HG03196 (cell line): ENCODE results near the gene SRGAP2C.
"Not testable (repeated sequence)": the region's sequence is repeated elsewhere in the genome, so short reads cannot be mapped to it uniquely, and the experiment has no call there.

Experiments
- ATAC-seq: cut with Tn5 transposase; IDR thresholded peaks from one replicate; pipeline ENCODE4 v1.9.1; 2021; ENCODE audit not compliant: unreplicated experiment

The SRGAP2C gene

DNA sequence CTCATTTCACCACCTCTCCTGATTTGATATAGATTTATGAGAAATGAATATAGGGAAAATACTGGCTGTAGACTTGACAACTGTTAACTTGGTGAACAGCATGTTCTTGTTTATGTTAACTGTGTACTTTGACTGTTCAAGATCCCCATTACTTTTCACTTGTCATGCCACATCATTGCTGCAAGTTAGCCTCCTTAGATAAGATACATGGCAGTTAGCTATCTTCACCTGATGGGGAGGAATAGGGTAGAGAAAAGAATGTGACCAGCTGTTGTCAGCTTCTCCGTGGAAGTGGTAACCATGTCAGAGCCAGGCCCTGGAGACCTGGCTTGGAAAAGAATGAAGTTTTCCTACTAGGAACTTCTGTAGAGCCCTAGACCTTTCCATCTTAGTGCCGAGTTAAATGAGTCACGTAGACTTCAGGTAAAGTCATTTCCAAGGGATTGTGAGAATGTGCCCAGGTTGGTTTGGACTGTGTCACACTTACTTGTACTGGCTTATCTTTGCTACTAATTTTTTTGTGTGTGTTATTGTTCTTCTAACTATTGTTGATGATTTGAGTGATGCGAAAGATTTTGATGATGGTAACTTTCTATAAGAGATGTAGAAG, 41.6 kb downstream of the SRGAP2C start:
- ATAC-seq = not testable (repeated sequence)

DNA sequence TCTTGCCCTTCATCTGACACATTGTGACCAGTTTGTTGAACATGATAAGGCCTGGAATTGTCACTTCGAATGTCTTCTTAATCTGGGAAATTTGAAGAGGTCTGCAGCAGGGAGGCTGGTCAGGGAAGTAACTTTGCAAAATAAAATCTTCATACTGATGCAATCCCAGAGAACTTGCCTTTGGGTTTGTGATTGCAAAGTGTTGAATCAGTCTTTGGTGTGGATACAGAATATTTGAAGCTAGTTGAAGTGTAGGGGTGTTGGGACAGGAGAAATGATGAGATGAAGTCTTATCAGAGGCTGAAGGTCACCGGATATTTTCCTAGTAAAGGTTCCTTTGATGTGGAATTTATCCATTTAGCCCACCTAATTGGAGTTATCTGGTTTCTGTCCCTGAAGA, 42.1 kb downstream of the SRGAP2C start:
- ATAC-seq = not testable (repeated sequence)

DNA sequence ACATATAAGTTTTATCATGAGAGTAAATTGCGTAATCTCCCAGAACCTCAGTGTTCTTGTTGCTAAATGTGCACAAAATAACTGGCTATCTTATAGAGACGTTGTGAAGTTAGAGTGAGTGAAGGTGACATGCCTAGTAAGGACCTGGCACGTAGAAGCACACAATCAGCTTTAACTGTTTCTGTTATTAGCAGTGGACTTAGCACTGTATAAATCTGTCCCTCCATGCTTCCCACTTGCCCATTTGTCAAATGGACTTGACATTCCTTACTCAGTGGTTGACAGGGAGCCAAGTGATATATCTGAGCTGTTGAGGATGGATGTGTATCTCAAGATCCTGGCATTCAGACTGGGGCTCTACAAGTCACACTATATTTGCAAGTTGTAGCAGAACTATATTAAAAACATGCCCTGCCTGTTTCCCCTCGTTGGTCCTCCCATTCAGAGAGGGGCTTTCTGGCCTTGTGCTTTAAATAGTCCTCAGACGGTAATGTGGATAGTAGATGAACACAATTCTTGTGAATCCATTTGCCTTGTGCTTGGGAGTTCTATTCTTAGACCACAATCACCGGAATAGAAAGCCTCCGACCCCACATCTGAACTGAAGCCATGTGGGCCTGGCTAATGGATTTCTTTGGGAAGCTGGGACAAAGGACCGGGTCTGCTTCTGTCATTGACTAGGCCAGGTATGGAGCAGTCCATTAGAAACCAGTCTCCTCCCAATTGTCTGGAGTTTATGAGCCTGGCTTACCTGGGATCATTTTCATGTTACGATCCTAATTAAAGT, 43.0 kb downstream of the SRGAP2C start:
- ATAC-seq = not testable (repeated sequence)

DNA sequence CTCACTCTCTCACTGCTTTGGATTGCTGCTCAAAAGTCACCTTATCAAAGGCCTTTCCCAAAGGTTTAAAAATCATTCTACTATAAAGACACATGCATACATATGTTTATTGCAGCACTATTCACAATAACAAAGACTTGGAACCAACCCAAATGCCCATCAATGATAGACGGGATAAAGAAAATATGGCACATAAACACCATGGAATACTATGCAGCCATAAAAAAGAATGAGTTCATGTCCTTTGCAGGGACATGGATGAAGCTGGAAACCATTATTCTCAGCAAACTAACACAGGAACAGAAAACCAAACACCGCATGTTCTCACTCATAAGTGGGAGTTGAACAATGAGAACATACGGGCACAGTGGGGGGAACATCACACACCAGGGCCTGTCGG, 45.9 kb downstream of the SRGAP2C start:
- ATAC-seq = not testable (repeated sequence)

DNA sequence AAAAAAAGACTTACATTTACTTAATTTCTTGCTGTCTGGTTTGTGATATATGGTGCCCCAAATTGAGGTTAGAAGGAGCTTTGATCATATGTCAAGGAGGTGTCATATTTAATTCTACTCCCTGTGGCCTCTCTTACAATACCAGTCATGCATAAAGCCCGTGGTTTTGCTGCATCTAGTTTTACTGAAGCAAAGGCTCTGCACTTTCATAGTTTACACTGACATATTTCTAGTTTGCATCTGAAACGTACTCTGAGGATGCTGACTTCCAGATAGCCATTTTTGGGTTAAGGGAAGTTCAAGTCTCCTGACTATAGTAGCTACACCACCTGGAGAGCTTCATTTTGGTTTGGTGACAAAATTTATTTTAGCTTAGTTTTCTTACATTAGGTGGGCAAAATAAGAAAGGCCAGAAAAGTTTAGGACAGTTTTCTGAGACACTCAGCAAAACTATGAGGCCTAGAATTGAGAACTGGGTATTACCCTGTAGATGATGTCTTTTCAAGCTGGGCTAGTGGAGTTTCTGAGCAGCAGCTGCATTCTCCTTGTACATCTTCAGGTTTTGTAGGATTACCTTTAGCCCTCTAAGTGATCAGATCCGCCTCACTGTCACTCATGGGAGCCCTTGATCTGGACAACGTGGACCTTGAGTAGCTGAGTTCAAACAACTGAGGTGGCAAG, 47.8 kb downstream of the SRGAP2C start:
- ATAC-seq = peak; percentile 69

DNA sequence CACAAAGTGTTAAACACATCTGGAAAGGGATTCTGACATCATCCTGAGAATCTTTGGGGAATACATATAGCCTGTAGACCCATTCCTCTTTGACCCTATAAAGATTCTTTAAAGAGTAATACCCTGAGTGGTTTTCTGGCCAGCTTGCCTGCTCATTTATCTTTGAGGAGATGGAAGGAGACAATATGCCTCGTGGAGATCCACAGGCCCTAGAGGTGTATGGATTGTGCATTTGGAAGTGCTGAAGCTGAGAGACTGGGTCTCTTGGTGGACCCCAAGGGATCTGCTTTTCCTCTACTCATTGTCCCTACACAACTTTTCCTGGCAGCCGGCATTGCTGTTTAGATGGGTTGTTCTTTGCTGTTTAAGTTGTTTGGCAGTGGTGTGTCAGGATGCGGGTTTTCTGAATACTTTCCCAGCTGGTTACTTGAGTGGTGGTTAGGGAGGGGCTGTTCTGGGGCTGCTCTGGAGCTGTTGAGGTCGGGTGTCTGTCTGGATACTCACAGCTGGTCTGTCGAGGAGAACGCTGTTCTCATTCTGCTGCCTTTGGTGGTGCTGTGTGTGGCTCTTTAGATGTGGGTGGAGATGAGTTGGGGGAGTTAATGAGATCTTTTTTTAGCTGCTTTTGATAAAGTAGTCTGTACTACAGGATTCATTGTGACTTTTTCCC, 49.5 kb downstream of the SRGAP2C start:
- ATAC-seq = not testable (repeated sequence)

DNA sequence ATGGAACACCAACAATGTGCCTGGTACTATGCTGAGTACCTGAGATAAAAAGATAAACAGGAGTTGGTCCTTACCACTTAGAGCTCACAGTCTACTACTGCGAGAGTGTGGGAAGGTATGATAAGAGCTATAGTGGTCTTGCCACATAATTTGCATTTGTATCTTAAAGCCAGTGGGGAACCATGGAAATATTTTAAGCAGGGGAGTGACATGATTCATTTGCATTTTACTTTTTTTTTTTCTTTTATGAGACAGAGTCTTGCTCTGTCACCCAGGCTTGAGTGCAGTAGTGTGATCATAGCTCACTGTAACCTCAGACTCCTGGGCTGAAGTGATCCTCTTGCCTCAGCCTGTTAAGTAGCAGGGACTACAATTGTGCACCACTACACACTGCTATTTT, 53.6 kb downstream of the SRGAP2C start:
- peak; percentile 84 for ATAC-seq

DNA sequence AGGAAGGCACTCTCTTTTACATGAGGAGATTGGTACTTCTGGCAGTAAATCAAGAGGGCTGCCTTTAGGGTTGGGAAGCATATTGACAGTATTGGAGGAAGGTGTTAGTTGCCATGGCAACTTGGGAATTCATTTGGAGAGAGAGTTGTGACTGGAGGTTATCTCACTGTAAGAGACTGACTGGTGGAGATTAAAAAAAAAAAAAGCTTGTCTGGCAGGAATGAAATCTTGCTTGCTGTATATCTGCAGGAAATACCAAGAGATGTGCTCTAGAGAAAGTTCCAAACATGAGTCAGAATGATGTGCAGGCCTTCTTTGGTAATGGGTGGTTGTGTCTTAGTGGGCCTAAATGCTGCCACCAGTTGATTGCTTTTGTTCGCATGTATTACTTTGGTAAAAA, 59.1 kb downstream of the SRGAP2C start:
- not testable (repeated sequence) for ATAC-seq

DNA sequence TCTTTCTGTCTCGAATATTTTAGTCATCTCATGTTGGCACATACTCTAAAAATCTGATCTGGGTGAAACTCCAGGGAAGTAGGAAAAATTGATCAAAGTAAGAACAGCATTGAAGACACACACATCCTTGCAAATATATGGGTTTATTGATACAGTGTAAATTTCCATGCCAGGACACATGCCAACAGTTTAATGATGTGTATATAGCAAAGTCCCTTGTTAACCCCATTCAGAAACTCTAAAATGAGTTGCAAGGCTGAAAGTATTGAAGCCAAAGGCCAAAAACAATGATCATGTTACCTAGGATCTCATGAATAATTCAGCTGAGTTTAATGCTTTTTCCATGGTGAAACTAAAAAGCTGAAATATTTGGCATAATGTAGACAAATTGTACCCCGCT, 61.6 kb downstream of the SRGAP2C start:
- ATAC-seq = not testable (repeated sequence)

DNA sequence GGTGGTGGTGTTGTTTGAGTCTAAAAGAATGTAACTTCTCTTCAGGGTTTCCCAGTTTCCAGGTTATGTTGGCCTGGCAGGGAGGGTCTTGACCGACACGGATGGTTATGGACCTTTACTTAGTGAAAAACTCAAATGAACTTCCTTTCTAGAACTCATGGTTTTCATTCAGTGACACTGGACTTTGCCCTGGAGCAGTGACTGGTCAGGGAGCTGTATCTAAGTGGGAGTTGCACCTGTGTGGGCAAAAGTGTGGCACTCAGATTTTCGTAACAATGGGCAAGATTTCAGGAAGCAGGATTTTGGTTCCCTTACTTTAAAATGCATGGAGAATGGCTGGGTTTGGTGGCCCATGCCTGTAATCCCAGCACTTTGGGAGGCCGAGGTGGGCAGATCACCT, 67.9 kb downstream of the SRGAP2C start:
- ATAC-seq = not testable (repeated sequence)

DNA sequence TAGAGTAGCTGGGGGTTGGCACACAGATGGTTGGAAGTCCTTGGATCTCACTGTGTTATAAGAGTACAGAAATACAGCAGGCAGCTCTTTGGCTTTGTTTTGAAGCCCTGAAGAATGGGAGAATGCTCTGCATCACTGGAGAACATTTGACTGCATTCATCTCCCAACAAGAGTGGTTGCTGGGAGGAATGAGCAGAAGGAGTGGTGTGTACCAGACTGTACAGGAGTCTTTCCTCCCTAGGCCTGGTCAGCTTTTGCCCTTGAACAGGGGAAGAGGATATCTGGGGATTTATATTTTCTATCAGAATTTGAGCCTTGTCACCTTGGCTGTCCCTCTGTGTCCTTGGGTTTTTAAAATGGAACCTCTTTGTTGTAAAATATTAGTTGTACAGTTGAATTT, 69.8 kb downstream of the SRGAP2C start:
- ATAC-seq = not testable (repeated sequence)

DNA sequence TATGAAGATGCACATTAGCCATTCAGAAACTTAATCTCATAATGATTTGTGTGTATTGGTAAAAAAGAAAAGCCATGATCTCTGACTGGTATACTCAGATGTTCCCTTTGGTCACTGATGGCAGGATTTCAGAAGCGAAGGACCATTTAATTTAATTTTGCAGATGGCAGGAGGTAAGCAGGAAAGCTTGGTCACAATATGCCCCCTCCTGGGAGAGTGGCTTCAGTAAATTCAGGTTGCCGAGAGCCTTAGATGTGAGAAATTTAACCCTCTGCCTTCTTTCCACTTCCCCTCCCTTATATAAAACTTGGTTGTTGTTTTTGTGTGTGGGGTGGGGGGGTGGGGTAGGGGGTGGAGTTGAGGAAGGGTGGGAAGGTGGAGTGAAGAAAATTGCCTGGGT, 72.9 kb downstream of the SRGAP2C start:
- ATAC-seq = not testable (repeated sequence)

DNA sequence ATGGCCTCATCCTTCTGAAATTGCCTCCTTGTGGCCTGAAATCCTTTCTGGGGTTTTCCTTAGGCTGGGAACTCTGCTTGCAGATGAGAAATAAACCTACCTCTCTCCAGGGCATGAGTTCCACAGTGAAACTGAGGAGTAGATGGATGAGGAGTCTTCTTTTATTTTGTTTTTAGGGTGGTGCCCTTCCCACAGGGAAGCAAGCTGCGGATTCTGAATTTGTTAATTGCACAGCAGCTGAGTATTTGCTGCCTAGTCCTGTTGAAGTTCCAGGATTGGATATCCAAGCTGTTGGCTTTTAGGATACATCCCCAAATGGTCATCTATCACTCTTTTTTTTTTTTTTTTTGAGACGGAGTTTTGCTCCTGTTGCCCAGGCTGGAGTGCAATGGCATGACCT, 73.4 kb downstream of the SRGAP2C start:
- ATAC-seq = not testable (repeated sequence)

DNA sequence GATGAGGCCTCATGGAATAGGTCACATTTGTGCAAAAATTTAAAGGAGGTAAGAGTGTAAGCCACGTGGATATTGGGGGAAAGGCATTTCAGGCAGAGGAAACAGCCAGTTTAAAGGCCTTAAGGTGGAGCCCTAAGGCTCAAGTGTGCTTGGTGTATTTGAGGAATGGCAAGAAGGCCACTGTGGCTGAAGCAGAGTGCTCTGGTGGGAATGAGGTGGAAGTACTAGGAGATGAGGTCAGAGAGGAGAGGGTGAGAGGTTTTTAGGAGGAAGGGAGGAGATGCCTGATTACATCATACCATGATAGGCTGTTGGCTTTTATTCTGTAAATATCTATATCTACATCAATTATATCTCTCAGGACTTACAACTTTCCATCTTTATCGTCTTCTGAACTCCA, 75.4 kb downstream of the SRGAP2C start:
- ATAC-seq = not testable (repeated sequence)

DNA sequence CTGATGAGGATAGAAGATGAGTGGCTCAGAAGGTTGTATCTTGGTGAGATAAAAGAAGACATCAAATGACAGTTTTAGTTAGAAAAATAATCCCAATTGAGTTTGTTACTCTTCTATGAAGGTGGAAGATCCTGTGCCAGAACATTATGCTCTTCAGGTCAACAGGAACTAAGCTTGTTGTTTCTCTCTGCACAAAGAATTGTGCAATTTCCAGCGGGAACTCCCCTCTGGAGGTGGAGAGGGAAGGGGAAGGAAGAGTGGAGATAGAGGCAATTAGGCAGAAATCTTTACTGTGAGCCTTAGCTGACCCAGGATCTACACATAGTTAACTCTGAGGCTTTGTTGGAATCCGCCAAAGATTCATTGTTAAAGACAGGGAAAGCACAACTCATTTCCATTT, 77.4 kb downstream of the SRGAP2C start:
- ATAC-seq = not testable (repeated sequence)

DNA sequence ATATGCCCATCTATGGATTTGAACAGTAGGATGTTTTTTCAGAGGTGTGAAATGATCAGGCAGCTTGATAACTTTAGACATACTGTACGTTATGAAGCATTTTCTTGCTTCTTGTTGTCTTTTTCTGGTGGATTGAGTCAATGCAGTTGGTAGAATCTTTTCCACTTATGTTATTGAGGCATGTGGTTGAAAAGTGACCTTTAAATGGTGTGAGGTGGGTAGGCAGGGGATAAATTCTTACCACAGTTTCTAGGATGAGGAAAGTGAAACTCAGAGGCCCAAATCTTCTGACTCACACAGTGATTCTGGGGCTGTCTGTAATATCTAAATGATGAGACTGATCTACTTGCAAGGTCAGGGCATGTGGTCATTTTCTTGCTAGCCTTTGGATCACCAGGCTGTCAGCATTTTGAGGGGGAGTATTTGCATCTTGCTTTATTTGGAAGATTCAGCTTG, 79.0 kb downstream of the SRGAP2C start:
- peak; percentile 81 for ATAC-seq

DNA sequence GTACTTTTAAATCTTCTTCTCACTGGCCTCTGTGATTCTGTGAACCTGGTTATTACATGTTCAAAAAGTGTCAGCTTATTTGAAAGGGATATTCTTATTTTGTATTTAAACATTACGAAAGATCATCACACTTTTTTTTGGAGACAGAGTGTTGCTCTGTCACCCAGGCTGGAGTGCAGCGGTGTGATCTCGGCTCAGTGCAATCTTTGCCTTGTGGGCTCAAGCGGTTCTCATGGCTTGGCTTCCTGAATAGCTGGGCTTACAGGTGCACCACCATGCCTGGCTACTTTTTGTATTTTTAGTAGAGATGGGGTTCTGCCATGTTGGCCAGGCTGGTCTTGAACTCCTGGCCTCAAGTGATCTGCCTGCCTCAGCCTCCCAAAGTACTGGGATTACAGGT, 82.3 kb downstream of the SRGAP2C start:
- ATAC-seq = not testable (repeated sequence)

DNA sequence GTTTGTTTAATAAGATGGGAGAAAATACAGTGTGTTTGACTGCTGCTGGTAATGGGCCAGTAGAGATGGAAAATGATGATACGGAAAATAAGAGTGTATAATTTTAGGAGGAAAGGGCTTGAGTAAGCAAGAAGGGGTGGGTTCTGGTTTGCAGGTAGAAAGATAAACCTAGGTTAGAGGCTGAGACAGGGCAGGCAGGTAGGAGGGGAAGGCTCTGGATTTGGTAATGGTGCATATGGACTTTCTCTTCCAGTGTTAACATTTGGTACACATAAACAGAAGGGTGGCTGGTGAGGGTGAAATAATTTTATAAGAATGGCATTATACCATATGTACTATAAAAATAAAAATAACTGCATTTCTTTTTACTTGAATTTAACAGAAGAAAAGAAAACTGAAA, 84.5 kb downstream of the SRGAP2C start:
- not testable (repeated sequence) for ATAC-seq

DNA sequence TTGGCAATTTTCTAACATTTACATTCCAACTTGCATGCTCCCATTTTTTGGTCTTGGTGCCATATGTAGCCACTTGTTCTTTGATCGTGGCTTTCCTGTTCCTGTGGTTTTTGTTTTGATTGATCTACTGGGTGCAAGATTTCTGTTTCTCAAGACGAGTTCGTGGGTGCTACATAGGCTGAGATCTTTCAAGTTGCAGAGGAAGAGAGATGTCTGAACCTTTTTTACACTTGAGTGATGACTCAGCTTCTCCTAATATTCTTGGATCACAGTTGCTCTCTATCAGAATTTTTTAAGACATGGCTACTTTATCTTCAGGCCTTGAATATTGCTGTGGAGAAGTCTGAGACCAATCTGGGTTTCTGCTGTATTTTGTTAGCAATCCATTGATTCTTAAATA, 85.2 kb downstream of the SRGAP2C start:
- ATAC-seq = peak; percentile 43

DNA sequence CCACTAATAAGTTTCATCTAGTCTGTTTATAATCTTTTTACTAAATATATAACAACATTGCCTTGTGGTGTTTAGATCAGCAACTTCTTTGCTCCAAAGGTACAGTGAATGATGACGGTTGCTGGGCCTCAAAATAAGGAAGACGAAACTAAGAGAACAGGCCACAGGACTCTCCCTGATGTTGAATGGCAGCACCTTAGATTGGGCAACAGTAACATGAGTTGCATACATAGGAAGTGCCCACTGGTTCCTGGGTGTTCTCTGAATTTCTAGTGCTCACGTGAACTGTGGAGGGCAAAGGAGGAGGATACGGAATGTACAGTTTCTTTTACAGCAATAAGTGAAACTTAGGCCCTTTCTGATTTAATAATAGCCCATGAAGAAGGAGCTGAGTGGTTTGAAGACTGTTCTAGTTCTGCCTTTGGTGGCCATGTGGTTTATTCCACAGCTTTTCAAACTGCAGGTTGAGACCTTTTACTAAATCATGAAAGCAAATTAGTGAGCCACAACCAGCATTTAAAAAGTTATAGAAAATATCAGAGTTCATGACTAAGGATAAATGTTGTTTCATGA, 86.5 kb downstream of the SRGAP2C start:
- peak; percentile 66 for ATAC-seq

DNA sequence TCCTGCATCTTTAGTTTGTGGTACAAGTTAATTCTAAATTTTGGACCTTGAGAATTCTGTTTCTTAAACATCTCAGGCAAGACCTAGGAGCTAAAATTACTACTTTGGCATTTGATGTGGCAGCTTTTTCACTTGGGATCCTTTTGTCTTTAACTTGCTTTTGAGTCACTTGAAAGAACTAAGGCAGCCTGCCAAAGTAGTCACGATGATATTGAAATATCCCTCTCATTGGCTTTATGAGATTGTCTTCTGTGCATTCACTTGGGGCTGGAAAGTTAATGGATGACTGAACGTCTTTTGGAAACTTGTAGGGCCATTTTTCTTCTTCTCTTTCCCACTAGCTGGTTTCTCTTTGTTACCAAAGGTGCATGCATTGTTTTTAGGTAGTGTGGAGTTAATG, 90.7 kb downstream of the SRGAP2C start:
- not testable (repeated sequence) for ATAC-seq
